Measurements from ENCODE around the gene RLF.

Gene RLF

GRCh38 chr1:40161125-40161887, at the start of gene RLF:
RLF (plus strand) TSS chr1:40161387; CDS start chr1:40161400, 13 bp downstream.
- intact Hi-C loops (cut with DNase I) = loop anchor here (1.0 to 5.0 kb wide), 2 partner anchors 97 to 156 kb away; partner anchors contain the start of genes COL9A2 and ZMPSTE24
- peak; percentile 90 to 99 (median 94) for DNase-seq

DNA sequence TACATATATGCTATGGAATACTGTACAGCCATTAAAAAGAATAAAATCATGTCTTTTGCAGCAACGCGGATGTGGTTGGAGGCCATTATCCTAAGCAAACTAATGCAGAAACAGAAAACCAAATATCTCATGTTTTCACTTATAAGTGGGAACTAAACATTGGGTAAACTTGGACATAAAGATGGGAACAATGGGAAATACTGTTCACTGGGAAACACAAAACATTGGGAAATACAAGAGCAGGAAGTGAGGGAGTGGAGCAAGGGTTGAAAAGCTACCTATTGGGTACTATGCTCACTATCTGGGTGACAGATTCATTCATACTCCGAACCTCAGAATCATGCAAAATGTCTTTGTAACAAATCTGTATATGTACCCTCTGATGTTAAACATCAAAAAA, 46.8 kb upstream of the RLF start:
- intact Hi-C loops (cut with DNase I) = no loop called here
- DNase-seq = no peak

GRCh38 chr1:40120128-40120527, 41.1 kb upstream of the RLF start:
- no peak for DNase-seq
- intact Hi-C loops (cut with DNase I) = no loop called here

- DNase-seq = no peak
These were observed 38.3 kb upstream of the RLF start for GRCh38 chr1:40122855-40123254.

GRCh38 chr1:40130892-40131291, 30.3 kb upstream of the RLF start:
- no peak for DNase-seq
- intact Hi-C loops (cut with DNase I) = no loop called here

More at GRCh38 chr1:40122855-40123254, 38.3 kb upstream of the RLF start:
- intact Hi-C loops (cut with DNase I) = no loop called here

DNA sequence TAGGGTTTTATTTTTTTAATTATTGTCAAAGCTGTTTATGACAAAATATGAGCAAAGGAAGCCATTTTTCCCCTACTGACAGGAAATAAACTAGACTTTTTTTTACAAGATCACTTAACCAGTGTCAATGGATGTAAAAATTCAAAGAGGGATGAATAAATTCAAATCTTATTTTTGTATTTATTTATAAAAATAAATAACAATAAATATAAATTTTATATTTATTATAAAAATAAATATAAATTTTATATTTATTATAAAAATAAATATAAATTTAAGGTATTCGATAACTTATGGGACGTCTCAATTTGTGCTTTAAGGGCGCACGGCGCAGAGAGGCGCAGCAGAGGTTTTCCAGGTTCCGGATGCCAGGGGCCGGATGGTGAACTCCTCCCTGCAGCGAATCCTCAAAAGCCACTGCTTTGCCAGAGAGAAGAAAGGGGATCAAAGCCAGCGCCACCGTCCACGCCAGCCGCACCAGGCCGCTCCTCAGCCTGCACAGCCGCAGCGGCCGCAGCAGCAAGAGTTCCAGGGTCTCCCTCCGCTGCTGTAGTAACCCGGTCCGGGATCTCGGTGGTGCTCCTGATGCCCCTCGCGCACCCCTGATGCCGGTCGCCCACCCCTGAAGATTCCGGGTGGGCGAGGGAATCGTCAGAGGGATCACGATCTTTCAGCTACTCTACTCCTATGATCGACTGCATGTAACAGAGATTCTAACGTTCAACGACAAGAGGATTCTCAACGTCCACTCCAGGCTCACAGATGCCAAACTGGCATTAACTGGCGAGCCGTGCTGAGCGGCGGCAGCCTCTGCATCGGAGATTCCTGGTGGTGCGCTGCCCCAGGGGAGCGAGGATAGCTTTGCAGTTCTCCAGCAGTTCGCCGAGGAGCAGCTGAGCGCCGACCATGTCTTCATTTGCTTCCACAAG, 28.5 kb upstream of the RLF start:
- intact Hi-C loops (cut with DNase I) = no loop called here
- DNase-seq = peak in 5 of 10 donors; percentile 11 to 80 (median 75)

- intact Hi-C loops (cut with DNase I) = no loop called here
- DNase-seq = no peak
These were observed 27.9 kb upstream of the RLF start for GRCh38 chr1:40133312-40133665.

DNA sequence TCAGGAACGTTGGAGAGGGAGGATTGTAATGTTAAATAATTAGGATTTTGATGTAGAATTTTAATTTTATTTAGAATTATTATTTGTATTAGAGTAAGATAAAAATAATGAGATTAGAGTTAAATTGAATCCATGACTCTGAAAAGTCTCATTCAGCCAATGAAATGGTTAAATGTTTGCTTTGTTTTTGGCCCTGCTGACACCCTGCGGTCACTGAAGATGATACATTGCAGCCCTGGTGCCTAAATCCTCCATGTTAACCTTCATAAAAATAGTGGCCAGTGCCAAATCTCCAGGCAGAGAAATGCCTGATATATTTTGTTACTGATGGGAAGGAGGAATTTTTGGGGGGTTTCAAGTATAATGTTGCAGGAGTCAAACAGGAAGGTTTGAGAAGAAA, 27.3 kb upstream of the RLF start:
- intact Hi-C loops (cut with DNase I) = no loop called here
- no peak for DNase-seq

DNA sequence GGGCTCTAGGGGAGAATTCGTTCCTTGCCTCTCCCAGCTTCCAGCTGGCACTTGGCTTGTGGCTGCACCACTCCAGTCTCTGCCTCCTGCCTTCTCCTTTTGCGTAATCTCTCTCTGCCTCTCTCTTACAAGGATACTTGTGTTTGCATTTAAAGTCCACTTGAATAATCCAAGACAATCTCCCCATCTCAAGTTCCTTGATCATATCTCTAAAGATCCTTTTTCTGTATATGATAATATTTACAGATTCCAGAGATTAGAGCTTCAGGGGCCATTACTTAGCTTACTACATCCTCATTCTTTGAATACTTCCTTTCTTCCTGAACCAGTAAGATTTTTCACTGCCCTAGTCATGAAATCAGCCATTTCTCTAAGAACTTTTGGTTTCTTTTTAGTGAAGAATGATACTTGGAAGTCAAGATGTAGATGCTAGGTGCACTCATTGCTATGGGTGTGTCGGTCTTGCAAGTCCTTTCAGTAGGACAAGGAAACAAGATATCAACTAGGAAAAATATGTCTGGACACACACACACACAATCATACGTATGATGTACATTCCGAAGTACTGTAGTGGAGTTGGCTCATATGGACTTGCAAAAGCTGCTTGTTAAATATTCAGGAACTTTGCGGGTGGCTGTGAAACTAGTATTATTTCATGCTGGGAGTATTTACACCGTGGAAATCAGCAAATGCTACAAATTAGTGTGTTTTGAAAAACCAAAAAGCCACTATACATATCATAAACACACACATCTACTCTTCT, 20.8 kb upstream of the RLF start:
- no peak for DNase-seq
- intact Hi-C loops (cut with DNase I) = no loop called here

GRCh38 chr1:40141878-40142535, 19.2 kb upstream of the RLF start:
- intact Hi-C loops (cut with DNase I) = no loop called here
- DNase-seq = no peak

DNA sequence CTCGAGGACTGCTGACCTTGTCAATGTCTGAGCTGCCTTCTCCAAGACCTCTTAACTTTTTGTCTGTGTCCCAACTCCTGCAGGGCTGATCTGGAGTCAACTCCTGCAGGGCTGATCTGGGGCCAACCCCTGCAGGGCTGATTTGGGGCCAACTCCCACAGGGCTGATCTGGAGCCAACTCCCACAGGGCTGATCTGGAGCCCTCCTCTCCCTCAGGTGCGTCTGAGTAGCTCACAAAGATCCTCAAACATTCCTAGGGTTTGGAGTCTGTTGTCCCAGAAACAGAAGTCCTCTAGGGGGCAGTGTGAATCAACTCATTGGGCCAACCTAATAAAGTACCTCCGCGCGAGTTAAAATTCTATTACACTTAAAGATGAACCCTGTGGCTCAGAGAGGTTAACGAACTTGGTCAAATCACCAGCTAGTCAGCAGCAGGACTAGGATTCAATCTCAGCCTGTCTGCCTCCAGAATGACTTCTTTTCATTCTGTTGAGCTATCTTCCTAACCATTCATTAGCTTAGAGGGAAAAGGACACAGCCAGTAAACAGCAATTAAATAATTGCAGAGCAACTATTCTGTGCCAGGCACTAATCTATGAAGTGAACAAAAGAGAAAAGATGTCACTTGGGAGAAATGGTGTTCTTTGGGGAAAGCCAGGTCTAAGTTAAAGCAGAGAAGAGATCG, 17.2 kb upstream of the RLF start:
- intact Hi-C loops (cut with DNase I) = no loop called here
- DNase-seq = peak in 4 of 10 donors; percentile 27 to 54 (median 34)

- DNase-seq = no peak
- intact Hi-C loops (cut with DNase I) = loop anchor here (2.0 kb wide), 2 partner anchors 187 to 253 kb away; no protein-coding TSS in a partner anchor
These were observed 9.6 kb upstream of the RLF start for GRCh38 chr1:40151457-40152079.

DNA sequence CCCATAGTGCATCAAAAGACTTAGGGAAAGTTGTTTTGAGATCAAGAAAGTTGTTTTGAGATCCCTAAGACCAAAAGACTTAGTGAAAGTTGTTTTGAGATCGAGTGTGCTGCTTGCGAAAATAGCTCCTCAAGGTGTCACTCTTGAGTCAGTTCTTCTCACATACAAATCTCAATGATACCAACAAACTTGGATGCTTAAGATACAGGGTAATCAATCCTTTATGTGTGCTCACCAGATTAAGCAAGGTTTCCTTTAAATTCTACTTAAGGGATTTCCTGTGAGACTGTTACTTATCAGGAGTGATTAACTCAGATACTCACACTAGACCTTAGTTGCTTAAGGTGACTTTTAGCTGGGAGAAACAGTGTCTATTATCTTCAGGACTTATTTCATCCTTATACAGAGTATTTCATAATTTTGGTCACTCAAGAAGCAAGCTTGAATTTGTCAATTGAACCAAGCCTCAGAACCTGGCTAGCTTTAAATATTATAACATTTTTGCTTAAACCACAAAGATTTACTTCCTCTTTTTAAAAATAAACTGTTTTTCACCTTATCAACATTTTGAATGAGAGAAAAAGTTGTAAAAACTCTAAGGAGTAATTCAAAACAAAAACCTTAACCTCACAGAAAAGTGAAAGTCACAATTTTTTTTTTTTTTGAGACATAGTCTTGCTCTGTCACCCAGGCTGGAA, 8.0 kb upstream of the RLF start:
- intact Hi-C loops (cut with DNase I) = loop anchor here (2.0 kb wide), 2 partner anchors 186 to 252 kb away; no protein-coding TSS in a partner anchor

DNA sequence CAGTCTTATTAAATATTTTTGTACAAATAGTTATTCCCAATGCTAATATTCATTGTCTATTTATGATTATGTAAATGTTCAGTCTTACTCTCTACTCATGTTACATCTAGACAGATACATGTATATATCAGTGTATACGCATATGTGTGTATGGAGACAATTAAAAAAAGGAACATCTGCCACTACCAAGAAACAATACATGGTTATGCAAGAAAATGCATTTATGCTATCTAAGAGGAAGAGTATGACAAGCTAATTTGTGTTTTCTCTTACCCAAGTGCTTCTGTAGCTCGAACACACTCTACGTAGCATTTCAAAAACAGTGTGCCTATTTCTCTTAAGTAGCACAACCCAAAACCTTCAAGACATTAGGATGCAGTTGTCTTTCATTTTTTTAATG, 6.1 kb upstream of the RLF start:
- intact Hi-C loops (cut with DNase I) = no loop called here
- no peak for DNase-seq

More for the DNA sequence above, 8.0 kb upstream of the RLF start:
- no peak for DNase-seq

- intact Hi-C loops (cut with DNase I) = no loop called here
- no peak for DNase-seq
These were observed 5.3 kb upstream of the RLF start for GRCh38 chr1:40155910-40156309.

GRCh38 chr1:40160806-40161124, 422 bp upstream of the RLF start:
- intact Hi-C loops (cut with DNase I) = loop anchor here (1.0 to 5.0 kb wide), 2 partner anchors 98 to 157 kb away; partner anchors contain the start of genes COL9A2 and ZMPSTE24
- no peak for DNase-seq

- peak in 2 of 10 donors; percentile 44 to 56 for DNase-seq
- intact Hi-C loops (cut with DNase I) = loop anchor here (1.0 to 5.0 kb wide), 2 partner anchors 96 to 155 kb away; partner anchors contain the start of genes COL9A2 and ZMPSTE24
These were observed 756 bp downstream of the RLF start for GRCh38 chr1:40161888-40162397.
